Peyer's patch (tissue), 4 donors: Measurements from ENCODE around the gene DNAJC30.

ENCODE experiments used
- CTCF ChIP-seq, 6 experiments: fragments of 450-650 bp in 4 of 6; fragments of 200-600 bp in 2 of 6; sonication (generic) in 1 of 6; IDR thresholded peaks; one replicate each; pipeline ENCODE4 v1.5.1; 2017 to 2019; ENCODE audit warnings: antibody characterized with exemption in 6 of 6, mild to moderate bottlenecking in 3 of 6, moderate library complexity in 1 of 6
- POLR2A ChIP-seq, 2 donors: fragments of 450-650 bp; IDR thresholded peaks; one replicate each; pipeline ENCODE4 v1.5.1; 2017; ENCODE audit warnings: antibody characterized with exemption in 2 of 2, mild to moderate bottlenecking in 2 of 2, moderate library complexity in 2 of 2

- no peak for TF ChIP-seq CTCF (IDR thresholded peaks at IDR 0.05)
- no peak for TF ChIP-seq POLR2A (IDR thresholded peaks at IDR 0.05)
These were observed 19.4 kb upstream of the DNAJC30 start for GRCh38 chr7:73702665-73703064.
